OCI-LY1 (cell line): ENCODE measurements around the gene ANGPTL7.

Experiments used
- EZH2 ChIP-seq: fragments of 200-600 bp; sonication (generic), shearing (Covaris generic); IDR thresholded peaks from 2 replicates; pipeline ENCODE4 v1.8.0; 2017; ENCODE audit warnings: borderline replicate concordance, mixed run types, mild to moderate bottlenecking, antibody characterized with exemption, low read length, moderate library complexity, mixed read lengths
- TF ChIP-seq, protein P1 (sequence below): fragments of 200-600 bp; sonication (generic), shearing (Covaris generic); IDR thresholded peaks from 2 replicates; pipeline ENCODE4 v1.5.1; 2017; ENCODE audit warnings: mild to moderate bottlenecking, antibody characterized with exemption, low read length, moderate library complexity, mixed read lengths

DNA sequence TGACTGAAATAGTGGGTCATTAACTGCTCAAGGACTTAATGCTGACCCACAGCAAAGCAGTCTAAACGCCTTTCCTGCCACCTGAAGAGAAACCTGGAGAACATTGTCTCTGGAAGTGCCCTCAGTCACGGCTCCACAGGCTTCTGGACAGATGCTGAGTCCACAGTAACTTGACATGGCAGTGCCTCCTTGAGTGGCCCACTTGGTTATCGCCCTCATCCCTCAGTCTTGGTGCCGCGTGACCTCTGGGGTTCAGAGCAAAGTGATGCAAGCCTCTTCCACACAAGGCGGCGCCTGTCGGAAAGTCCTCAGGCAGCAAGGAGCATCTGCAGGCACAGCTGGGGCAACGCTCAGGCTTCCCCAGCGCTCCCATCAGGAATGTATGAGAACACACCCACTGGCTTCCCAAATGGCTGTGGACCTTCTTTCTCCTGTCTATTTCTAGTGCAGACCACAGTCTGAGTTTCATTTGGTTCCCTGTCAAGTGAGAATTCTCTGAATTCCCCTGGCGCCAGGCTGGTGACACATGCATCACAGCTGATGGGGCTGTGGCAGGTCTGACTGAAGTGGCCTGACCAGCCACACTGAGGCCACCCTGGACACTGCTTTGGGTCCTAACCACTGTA, 13.0 kb upstream of the ANGPTL7 start:
- TF ChIP-seq, protein P1, sequence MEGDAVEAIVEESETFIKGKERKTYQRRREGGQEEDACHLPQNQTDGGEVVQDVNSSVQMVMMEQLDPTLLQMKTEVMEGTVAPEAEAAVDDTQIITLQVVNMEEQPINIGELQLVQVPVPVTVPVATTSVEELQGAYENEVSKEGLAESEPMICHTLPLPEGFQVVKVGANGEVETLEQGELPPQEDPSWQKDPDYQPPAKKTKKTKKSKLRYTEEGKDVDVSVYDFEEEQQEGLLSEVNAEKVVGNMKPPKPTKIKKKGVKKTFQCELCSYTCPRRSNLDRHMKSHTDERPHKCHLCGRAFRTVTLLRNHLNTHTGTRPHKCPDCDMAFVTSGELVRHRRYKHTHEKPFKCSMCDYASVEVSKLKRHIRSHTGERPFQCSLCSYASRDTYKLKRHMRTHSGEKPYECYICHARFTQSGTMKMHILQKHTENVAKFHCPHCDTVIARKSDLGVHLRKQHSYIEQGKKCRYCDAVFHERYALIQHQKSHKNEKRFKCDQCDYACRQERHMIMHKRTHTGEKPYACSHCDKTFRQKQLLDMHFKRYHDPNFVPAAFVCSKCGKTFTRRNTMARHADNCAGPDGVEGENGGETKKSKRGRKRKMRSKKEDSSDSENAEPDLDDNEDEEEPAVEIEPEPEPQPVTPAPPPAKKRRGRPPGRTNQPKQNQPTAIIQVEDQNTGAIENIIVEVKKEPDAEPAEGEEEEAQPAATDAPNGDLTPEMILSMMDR: no peak
- no peak for TF ChIP-seq EZH2
